Endothelial cell (in vitro differentiated cells): ENCODE data around the gene ADCY7. TPM values are rescaled to one million over a fixed set of nuclear protein-coding genes. Genes with fewer than 3 reads are reported as not detected.

ENCODE experiments used
- DNase-seq: peaks from one replicate; pipeline ENCODE4 v3.0.0; 2021; ENCODE audit warnings: low spot score
- H3K27ac Mint-ChIP-seq: one replicate; pipeline ENCODE4 v1.8.0; 2021; ENCODE audit warnings: mixed read lengths, inconsistent platforms; ENCODE audit not compliant: unreplicated experiment
- H3K27me3 Mint-ChIP-seq: one replicate; pipeline ENCODE4 v1.8.0; 2021; ENCODE audit warnings: mild to moderate bottlenecking, moderate library complexity, mixed read lengths, inconsistent platforms; ENCODE audit not compliant: unreplicated experiment
- H3K36me3 Mint-ChIP-seq: one replicate; pipeline ENCODE4 v1.8.0; 2021; ENCODE audit warnings: mild to moderate bottlenecking, low read depth, mixed read lengths, inconsistent platforms; ENCODE audit not compliant: unreplicated experiment
- H3K4me1 Mint-ChIP-seq: one replicate; pipeline ENCODE4 v1.8.0; 2021; ENCODE audit warnings: mild to moderate bottlenecking, mixed read lengths, inconsistent platforms; ENCODE audit not compliant: unreplicated experiment
- H3K4me3 Mint-ChIP-seq: one replicate; pipeline ENCODE4 v1.8.0; 2021; ENCODE audit warnings: mild to moderate bottlenecking, mixed read lengths, inconsistent platforms; ENCODE audit not compliant: unreplicated experiment
- H3K9me3 Mint-ChIP-seq: one replicate; pipeline ENCODE4 v1.8.0; 2021; ENCODE audit warnings: mixed read lengths, inconsistent platforms; ENCODE audit not compliant: unreplicated experiment
- total RNA-seq: library from RNA; stranded (reverse); fragmentation: NEBNext Ultra II Directional; extraction: Animal tissue kit (Norgen Biotek cat#: 25700); gene quantifications from one replicate; pipeline ENCODE4 v1.2.1, GENCODE V29; 2021; ENCODE audit not compliant: unreplicated experiment
- TF ChIP-seq, protein P1 (sequence below): fragments of 200-600 bp; sonication (generic); IDR thresholded peaks from one replicate; pipeline ENCODE4 v1.5.0; 2021; ENCODE audit warnings: antibody characterized with exemption; ENCODE audit not compliant: unreplicated experiment

The ADCY7 gene
- total RNA-seq, 1 donor from 2014 or later = 3.2 TPM

DNA sequence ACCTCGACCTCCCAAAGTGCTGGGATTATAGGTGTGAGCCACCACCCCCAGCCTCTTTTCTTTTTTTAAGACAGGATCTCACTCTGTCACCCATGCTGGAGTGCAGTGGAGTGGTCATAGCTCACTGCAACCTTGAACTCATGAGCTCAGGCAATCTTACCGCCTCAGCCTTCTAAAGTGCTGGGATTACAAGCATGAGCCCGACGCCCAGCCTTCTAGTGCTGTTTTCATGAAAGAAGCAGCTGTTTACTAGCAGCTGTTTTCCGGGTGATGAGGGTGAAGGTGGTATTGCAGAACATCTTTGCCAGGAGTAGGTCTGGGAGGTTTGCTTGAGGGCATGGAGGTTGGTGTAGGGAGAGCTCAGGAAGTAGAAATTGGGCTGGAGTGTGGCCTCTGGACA is 2.0 kb downstream of the ADCY7 start:
- peaks cover 3% of the 10 kb centered on the region for H3K36me3 Mint-ChIP-seq
- no peak overlapping the region for H3K4me3 Mint-ChIP-seq
- peaks cover 14% of the 10 kb centered on the region for H3K4me1 Mint-ChIP-seq
- no peaks in the 10 kb centered on the region for H3K9me3 Mint-ChIP-seq
- TF ChIP-seq, protein P1, sequence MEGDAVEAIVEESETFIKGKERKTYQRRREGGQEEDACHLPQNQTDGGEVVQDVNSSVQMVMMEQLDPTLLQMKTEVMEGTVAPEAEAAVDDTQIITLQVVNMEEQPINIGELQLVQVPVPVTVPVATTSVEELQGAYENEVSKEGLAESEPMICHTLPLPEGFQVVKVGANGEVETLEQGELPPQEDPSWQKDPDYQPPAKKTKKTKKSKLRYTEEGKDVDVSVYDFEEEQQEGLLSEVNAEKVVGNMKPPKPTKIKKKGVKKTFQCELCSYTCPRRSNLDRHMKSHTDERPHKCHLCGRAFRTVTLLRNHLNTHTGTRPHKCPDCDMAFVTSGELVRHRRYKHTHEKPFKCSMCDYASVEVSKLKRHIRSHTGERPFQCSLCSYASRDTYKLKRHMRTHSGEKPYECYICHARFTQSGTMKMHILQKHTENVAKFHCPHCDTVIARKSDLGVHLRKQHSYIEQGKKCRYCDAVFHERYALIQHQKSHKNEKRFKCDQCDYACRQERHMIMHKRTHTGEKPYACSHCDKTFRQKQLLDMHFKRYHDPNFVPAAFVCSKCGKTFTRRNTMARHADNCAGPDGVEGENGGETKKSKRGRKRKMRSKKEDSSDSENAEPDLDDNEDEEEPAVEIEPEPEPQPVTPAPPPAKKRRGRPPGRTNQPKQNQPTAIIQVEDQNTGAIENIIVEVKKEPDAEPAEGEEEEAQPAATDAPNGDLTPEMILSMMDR = no peak
- no peak overlapping the region for H3K27ac Mint-ChIP-seq
- H3K27me3 Mint-ChIP-seq = no peaks in the 10 kb centered on the region
- DNase-seq = no peak

DNA sequence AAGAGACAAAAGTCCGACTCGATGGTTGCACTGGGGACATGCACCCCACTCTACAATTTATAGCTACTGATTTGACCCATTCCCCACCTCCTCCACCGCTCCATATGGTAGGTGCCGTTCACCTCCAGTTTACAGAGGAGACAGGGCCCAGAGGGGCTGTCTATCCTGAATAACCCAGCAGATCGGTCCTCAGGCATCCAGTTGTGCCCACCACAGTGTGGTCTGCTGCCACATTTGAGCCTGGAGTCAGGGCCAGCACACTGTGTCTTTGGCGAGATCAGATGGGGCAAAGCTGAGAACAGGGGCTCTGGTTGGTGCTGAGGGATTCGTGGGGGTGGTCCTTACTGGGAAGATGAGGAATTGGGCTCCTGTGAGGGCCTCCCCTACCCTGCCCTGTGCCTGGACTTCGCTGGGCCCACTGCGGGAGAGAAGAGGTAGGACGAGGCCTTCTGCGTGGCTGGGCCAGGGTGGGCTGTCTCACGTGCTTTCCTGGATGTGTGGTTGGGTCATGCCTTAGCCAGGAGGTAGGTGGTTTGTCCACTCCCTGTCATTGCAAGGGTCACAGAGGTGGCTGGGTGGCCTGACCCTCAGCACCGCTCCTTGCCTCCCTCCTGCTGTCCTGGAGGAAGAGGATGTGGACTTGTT is 2.8 kb downstream of the ADCY7 start:
- H3K27ac Mint-ChIP-seq = peak overlapping the region; percentile 64
- H3K4me3 Mint-ChIP-seq = no peak overlapping the region
- DNase-seq = no peak

DNA sequence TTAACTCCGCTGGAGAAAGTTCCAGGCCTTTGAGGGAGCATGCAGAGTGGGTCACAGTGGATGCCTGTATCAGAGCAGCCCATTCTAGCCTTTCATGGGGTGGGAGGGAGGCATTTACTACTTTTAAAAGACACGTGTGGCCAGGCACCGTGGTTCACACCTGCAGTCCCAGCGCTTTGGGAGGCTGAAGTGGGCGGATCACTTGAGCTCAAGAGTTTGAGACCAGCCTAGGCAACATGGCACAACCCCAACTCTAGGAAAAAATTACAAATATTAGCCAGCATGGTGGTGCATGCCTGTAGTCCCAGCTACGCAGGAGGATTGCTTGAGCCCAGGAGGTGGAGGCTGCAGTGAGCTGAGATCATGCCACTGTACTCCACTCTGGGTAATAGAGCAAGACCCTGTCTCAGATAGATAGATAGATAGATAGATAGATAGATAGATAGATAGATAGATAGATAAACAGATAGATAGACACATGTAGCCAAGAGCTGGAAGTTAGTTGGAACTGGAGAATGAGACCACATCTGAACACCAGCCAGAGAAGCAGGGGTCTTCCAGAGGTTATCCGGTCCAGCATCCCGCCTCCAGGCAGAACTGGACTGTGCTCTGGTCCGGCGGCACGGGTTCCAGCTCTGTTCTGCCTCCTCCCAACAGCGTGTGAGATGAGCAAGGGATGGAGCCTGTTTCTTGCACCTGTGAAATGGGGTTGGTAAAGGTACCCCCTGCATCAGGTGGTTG is 3.6 kb downstream of the ADCY7 start:
- H3K36me3 Mint-ChIP-seq = peaks cover 3% of the 10 kb centered on the region
- no peak overlapping the region for H3K27ac Mint-ChIP-seq
- TF ChIP-seq, protein P1 = no peak
- no peaks in the 10 kb centered on the region for H3K27me3 Mint-ChIP-seq
- H3K4me1 Mint-ChIP-seq = peaks cover 14% of the 10 kb centered on the region
- no peaks in the 10 kb centered on the region for H3K9me3 Mint-ChIP-seq
- no peak overlapping the region for H3K4me3 Mint-ChIP-seq
- DNase-seq = no peak

More for the DNA sequence above, 2.8 kb downstream of the ADCY7 start:
- TF ChIP-seq, protein P1 = no peak
- H3K27me3 Mint-ChIP-seq = no peaks in the 10 kb centered on the region
- H3K4me1 Mint-ChIP-seq = peaks cover 14% of the 10 kb centered on the region
- peaks cover 3% of the 10 kb centered on the region for H3K36me3 Mint-ChIP-seq
- no peaks in the 10 kb centered on the region for H3K9me3 Mint-ChIP-seq

DNA sequence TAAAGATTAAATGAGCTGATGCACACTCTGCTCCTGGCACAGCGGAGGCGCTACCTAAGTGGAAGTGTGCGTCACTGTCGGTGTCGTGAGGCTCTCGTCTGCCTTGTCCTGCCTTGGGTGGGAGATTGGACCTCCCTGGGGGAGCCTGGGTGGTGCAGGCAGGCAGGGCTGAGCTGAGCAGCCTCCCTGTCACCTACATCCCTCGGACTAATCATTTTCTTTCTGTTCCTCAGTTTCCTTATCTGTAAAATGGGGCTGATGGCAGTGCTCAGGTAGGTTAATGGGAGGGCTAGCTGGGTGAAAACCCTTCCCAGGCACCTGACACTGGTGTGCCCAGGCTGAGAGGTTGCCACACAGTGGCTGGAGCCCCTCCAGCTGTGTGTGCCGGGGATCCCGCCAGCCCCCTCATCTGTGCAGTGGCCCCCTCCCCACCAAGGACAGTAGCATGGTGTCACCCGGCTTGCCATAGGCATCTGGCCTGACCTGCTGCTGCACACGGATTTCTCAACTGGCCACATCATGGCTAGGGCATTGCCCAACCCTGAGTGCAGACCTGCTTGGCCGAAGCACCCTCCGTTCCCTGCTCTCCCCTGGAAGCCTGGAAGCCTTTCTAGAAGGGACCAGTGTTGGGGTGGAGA is 4.3 kb downstream of the ADCY7 start:
- Mint-ChIP-seq H3K27ac (no peak overlapping the region), H3K36me3 (peaks cover 3% of the 10 kb centered on the region), H3K4me1 (peaks cover 12% of the 10 kb centered on the region), H3K27me3 (no peaks in the 10 kb centered on the region), H3K4me3 (no peak overlapping the region), H3K9me3 (no peaks in the 10 kb centered on the region)
- TF ChIP-seq, protein P1 = no peak
- no peak for DNase-seq
